Breast epithelium (tissue), 3 donors: ENCODE results near the gene SLC35F3.

Experiments
- CTCF ChIP-seq, 3 donors: fragments of 450-650 bp; IDR thresholded peaks; one replicate each; pipeline ENCODE4 v1.5.1; 2016 to 2017; ENCODE audit warnings: antibody characterized with exemption in 3 of 3, mild to moderate bottlenecking in 3 of 3, moderate library complexity in 3 of 3
- POLR2A ChIP-seq: fragments of 450-650 bp; IDR thresholded peaks from one replicate; pipeline ENCODE4 v1.6.1; 2016; ENCODE audit warnings: antibody characterized with exemption, mild to moderate bottlenecking, moderate library complexity
- POLR2AphosphoS5 ChIP-seq, 3 donors: sonication (generic); formaldehyde crosslinking; IDR thresholded peaks; one replicate each; pipeline ENCODE4 v1.6.1; 2017; ENCODE audit warnings: antibody characterized with exemption in 3 of 3

DNA sequence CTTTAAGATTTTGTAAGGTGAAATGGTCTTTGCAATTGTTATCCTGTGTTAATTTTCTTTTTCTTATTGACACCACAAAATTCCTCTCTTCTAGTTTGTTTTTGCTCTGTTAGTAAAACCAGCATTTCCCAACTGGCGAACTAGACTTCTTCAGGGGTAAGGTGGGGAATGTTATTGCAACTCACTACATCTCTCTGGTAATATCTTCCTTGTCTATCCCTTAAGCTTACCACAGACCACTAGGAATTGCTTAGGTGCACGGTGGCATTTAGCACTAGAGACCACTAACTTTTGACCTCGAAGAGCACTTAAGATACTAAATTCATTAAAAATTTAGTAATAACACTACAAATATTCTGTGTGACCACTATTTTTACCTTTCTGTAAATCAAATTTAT lies 464.6 kb downstream of the SLC35F3 start:
- TF ChIP-seq CTCF (IDR thresholded peaks at IDR 0.05) (no peak), POLR2A (no peak), POLR2AphosphoS5 (IDR thresholded peaks at IDR 0.05) (no peak)
